Stimulated activated CD8-positive, alpha-beta memory T cell treated with anti-CD3 and anti-CD28 coated beads, Interleukin-7, amount 100 ng/mL, for 48 hours (primary cell): Measurements from ENCODE around the gene SLC39A6.
"Not testable (repeated sequence)": the region's sequence is repeated elsewhere in the genome, so short reads cannot be mapped to it uniquely, and the experiment has no call there.

Source experiments
- DNase-seq, 2 donors: peaks; one replicate each; pipeline ENCODE4 v3.0.0-alpha.2; 2020; ENCODE audit warnings: low read depth in 1 of 2; ENCODE audit errors: extremely low read depth in 1 of 2

The SLC39A6 gene

DNA sequence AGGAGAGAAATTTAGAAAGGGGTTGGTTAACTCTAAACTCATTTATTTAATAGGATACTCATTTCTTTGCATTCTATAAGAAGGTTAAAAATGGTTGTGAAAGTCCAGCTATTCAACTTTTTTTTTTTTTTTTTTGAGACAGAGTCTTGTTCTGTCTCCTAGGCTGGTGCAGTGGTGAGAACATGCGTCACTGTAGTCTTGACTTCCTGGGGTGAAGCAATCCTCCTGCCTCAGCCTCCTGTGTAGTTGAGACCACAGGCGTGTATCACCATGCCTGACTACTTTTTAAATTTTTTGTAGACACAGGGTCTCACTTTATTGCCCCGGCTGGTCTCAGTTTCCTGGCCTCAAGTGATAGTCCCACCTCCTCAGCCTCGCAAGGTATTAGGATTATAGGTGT lies 12.4 kb upstream of the SLC39A6 start:
- no peak for DNase-seq

DNA sequence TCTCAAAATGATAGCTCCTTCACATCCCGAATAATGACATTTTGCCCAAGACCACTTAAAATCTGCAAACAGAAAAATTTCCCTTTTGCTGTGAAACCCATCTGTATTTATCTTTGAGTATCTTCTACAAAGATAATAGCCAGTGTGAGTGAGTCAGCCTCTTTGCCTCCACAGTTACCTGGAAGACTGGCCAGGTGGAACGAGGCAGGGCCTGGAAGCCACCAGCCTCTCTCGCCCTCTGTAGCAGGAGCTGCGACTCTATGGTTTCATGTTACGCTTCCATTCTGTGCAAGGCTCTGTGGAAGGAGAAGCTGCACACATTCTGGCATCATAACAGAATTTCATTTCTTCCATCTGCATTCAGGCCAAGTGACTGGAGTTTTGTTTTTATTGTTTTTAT lies 10.1 kb upstream of the SLC39A6 start:
- no peak for DNase-seq

DNA sequence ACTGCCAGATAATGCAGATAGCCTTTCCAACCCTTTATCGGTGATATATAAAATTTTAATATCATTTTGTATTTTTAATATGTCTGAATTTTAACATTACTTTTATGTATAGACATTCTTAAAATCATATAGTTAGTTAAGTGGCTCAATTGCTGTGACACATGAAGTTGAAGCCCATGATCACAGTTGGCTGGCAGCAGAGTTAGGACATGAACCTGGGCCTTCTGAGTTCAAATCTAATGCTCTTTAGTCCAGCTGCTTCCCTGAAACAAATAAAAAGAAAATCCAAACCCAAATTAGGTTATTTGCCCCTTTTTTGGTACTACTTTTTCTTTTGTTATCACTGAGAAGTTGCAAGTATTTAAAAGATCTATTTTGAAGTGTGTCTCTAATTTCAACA lies 6.1 kb upstream of the SLC39A6 start:
- no peak for DNase-seq

DNA sequence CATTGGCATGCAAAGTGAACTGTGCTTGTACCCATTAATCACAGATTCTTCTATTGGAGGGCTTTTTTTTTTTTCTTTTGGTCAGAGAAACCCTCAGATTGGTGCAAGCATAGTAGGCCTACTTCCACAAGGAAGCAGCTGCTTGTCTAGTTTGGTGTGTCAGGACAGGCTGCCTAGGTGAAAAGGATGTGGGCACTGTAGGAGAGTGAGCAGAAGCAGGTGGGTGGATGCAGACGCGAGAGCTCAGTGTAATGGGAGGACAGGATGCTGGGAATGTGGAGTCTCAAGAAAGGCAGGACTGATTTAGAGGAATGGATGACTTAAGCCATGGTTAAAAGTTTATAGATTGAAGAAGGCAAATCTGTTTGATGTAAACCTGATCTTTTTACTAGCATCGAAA lies 3.6 kb upstream of the SLC39A6 start:
- no peak for DNase-seq

DNA sequence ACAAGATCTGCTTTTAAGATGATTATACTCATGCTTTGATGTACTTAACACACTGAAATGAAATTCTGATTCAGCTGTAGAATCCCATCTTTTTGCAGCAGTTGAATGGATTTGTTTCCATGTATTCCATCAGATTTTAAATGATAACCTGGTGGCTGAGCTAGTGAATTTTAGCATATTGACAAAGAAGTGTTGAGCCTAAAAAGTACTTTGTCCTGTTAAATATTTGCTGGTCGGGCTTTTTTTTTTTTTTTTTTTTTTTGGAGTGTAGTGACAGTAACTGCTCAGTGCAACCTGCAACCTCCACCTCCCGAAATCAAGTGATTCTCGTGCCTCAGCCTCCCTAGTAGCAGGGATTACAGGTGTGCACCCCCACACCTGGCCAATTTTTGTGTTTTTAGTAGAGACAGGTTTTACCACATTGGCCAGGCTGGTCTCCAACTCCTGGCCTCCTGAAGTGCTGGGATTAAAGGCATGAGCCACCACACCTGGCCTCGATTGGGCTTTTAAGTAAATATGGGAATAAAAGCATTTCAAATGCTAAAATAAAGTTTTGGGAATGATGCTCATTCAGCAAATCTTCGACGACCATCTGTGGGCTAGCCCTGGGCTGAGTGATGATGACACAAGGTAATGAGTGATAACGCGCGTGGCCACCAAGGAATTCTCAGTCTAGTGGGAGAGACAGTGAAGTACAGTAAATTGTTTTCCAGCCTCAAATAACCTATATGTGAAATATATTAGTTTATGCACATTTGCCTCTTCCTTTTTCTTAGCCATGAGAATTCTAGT lies 2.7 kb upstream of the SLC39A6 start:
- no peak for DNase-seq

DNA sequence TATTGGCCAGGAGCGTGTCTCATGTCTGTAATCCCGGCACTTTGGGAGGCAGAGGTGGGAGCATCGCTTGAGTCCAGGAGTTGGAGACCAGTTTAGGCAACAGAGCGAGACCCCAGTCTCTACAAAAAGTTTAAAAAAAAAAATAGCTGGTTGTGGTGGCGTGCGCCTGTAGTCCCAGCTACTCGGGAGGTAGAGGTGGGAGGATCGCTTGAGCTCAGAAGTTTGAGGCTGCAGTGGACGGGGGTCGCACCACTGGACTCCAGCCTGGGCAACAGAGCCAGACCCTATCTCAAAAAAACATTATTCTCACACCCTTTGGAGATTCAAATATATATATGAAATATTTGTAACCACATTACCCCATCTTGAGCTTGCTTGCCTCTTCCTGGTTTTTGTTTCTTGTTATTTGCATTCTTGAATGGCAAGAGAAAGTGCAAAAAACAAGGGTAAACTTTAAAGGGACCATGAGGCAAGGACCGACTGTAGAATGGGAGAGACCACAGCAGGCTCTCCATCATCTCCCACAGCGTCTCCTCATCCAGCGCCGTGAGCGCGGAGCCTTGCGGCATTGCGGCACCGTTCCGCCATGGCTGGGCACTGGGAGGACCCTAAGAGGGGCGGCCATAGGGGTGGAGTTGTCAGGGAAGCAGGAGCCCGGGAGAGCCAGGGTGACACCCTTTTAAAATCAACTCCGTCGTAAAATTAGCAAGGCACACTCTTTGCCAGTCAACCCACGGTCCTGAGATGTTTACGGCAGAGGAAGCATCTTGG lies 1.9 kb upstream of the SLC39A6 start:
- DNase-seq: no peak

DNA sequence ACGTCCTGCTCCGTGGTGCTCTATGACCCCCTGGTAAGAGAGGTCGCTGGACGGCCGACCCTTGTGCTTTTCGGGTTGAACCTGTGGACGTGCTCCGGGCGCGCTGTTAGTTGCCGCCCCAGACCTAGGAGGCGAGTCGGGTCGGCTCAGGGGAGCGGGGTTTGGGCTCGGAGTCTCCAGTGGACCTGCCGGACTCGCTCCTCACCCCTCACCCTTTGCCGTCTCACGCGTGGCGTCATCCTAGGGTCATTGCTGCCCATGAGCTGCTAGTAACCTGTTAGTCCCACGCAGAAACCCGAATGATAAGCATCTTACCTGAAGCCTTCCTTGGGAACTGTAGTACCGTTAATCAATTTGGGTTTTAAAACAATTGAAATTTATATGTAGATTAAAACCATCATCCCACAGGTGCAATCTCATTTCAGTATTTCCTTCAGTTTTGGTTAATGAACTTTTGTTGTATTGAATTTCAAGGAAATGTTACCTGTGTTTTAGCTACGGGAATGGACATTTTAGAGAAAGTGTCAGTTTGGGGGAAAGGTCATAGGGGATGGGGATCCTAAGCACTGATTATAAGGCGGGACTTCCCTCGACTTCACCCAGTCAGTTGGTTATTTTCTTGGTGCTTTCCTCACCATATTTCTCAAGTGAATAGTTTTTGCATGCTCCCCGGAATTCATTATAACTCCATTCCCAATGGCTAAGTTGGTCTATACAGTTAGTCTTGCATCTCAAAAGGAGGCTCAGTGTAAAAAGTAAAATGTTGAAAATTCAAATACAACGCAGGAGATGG lies 1.1 kb upstream of the SLC39A6 start:
- no peak for DNase-seq

DNA sequence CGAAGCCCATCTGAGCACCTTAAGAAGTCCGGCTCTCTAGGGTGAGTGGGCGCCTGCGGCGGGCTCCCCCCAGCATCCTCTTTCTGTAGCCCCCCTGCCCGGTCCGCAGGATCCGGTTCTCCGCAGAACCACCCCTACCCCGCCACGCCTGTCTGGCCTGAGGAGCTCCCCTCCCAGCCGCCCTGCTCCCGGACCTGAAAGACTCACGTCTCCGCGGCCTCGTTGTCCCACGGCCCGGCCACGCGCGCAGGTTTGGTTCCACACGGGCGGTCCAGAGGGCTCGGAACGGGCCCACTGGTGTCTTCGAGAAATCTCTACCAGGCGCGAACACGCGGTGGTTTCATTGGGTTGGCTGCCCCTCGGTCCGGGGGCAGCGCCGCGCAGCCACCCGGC lies 237 bp downstream of the SLC39A6 start:
- peak in 1 of 2 donors; percentile 6 for DNase-seq

DNA sequence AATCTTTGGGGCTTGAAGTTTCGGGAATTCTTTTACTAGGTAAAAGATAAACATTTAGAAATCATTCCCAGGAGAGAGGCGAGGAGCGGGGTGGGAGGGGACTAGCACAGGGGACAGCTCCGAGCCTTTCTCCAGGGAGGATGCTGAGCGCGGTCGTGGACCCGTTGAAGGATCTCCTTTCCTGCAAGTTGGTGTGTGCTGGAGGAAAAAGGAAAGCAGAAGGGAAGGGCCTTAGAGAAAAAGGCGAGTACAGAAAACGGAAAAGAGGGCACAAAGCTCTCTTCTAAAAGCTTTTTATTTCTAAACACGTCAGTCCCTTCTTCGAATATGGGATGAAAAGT lies 640 bp downstream of the SLC39A6 start:
- DNase-seq: no peak

DNA sequence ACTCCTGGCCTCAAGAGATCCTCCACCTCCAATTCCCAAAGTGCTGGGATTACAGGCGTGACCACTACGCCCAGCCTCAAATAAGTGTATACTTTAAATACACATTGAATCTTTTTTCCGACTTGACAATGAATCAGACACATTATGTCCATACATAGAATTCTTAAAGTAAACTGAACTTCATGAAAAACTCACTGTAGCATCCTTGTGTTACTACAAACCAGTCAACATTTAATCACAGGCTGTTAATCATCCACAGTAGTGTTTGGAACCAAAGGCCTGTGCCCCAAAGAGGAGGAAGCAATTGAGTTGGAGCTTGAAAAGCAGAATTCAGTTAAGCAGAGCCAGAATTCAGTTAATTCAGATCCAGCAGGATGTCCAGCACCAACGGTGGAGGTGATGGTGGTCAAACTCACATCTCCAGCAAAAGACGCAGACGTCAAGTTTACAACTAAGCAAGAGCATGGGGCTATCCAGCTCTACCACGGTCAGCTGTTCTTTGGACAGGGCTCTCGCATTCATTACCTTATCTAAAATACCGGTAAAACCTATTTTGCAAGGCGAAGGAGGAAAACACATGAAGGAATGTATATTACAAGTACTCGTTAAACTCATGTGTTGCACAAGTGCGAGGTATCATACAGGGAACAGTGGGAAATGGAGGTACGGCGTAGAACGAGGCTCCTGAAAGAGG lies 1.2 kb downstream of the SLC39A6 start:
- DNase-seq: no peak

DNA sequence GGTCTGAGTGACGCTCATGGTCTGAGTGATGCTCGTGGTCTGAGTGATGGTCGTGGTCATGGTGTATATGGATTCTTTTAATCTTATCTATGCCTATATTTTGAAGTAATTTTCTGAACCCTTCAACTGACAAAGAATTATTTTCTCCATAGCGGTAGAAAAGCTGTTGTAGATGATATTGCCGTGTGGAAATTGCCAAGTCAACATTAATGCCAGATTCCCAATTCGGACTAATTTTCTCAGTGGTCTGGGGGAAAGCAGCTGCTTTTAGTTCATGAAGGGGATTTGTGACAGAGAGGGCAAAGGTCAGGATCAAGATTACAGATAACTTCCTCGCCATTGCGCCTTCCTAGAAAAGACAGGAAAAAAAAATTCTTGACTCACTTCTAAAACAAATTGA lies 2.5 kb downstream of the SLC39A6 start:
- DNase-seq: no peak

DNA sequence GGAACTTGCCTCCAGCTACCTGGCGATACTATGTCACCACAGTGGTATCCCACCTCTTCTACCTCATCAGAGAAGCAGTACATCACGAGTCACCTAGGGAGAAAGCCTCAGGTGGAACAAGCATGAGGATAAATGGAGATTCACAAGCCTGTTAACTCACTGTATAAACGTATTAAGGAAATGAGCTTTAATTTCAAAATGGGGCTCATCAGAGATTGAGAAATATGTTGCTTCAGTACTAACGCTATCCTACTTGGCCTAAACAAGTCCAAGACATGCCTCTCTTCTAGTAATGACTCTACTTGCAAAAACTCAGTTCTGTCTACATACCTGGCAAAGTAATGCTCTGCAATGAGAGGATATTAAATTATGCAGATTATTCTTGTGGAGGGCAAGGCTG lies 4.3 kb downstream of the SLC39A6 start:
- no peak for DNase-seq

DNA sequence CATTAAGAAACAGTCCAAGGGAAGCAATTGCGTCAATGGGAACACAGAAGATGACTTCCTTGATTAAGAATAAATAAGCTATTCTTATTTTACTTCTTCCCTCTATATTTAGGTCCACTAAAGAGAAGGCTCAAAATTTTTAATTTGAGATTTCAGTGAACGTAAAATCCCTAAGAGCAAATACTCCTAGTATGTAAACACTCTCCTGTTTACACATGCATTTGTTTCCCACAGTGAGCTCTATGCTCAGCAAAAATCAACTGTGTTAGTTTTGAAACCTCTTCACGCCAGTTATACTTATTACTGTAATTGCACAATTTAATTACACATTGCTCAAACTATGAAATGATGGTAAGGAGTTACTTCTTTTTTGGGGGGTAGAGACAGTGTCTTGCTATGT lies 8.8 kb downstream of the SLC39A6 start:
- DNase-seq: no peak

DNA sequence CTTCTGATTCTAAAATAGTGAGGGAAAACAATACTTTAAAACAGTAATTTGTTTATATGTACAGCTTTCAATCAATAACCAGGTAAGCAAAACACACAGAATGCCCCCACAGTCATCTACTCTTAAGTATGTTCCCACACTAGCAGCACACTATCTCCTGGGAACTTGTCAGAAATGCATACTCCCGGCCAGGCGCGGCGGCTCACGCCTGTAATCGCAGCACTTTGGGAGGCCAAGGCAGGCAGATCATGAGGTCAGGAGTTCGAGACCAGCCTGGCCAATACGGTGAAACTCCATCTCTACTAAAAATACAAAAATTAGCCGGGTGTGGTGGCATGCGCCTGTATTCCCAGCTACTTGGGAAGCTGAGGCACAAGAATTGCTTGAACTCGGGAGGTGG lies 12.4 kb downstream of the SLC39A6 start:
- not testable (repeated sequence) for DNase-seq

DNA sequence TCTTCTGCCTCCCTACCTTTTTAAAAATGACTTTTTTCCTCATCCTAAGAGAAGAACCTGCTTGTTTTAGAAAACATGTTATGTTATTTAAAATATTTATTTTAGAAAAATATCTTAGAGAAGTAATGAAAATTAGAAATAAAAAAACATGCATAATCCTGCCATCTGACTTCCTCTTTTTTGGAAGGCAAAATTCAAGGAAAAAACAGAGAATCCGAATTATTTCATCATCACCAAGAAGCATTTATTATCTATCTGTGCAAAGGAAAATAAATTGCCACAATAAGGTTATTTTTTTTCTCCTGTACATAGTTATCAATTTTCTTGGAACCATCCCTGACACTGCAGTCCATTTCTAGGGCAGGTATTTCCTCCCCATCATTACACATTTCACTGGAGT lies 14.4 kb downstream of the SLC39A6 start:
- DNase-seq: no peak

DNA sequence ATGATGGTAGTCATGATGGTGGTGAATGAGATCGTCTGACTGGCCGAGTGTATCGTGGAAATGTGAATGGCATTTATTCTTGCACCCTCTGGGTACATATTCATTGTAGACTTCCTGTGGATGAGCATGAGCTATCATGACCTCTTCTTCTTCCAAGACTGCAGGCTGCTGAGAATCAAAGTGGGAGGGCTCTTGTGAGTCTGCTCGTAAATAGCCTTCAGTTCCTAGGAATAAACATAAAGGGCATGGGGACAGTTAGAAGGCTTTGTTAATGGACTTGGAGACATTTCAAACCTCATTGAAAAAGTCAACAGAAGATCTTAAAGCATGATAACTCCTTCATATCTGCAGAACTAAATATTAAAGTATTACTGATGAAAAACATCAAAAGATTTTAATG lies 14.9 kb downstream of the SLC39A6 start:
- DNase-seq: no peak

DNA sequence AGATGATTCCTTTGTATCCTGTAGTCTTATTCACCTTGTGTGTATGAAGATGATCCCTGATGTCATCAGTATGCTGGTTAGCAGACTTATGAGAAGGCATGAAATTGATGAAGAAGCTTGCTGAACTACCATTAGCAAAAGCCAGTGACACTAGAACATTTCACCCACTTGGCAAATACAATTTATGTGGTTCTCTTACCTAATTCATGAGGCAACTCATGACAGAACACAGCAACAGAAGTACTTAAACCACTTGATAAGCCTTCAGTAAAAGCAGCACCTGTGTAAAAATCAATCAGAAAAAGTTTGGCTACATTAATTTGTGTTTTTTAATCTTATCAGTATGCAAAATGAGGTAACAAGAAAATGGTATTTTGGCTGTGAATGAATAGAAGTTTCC lies 16.8 kb downstream of the SLC39A6 start:
- no peak for DNase-seq

DNA sequence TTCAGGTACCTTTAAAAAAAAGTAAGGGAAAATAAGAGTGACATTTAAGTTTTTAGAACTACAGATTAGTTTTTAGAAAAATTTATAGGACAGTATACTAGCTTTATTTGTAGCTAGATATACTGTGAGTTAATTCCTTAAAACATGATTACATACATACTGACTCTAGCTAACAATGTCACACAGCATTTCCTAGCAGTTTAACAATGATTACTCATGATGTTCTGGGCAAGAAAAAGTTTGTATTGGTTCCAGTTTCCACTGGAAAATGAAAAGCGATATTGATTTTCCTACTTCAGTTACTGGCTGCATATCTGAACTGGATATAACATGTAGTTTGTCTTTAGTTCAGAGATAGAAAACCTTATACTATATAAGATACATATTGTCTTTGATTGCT lies 19.4 kb downstream of the SLC39A6 start:
- DNase-seq: no peak

DNA sequence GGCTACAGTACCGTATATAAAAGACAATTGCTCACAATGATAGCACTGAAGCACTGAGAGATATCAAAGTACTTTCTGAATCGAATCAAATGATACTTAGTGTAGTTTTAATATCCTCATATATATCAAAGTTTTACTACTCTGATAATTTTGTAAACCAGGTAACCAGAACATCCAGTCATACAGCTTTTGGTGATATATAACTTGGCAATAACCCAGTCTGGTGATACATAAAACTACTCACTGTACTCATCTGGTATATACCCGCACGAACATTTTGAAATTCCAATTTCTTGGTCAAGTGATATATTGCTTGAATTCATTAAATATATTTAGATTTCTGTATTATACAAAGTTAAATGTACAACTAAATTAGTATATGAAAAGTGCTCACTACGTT lies 20.5 kb downstream of the SLC39A6 start:
- no peak for DNase-seq

DNA sequence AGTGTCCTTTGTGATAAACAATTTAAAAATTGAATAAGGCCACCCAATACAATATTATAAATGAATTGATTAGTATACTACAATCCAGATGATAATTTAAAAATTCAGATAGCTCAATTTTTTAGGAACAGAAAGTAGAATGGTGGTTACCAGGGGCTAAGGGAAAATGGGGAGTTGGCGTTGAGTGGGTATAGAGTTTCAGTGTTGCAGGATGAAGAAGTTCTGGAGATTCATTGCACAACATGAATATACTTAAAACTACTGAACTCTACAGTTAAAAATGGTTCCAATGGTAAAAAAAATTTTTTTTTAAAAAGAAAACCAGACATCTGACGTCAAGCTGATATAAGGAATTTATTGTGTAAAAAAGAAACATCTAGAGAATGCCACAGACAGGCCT lies 20.9 kb downstream of the SLC39A6 start:
- DNase-seq: no peak

DNA sequence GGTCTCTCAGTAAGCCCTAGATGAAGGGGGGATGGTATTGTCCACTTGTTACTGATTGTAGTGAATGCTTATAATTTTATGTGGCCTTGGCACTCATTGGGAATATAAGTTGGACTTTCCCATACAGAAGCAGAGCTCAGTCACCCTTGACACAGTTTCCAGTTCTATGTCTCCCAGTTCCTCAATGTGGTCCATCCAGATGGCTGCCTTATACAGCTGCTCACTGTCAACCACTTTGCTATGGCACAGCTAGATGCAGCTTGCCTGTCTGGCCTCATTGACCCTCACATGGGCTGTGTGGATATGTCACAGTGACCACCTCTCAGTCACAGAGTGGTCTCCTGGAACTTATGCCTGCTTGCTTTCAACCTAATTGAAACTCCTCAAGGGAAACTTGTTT lies 21.7 kb downstream of the SLC39A6 start:
- DNase-seq: no peak
